NCI-H187 (cell line): ENCODE data around the gene DIS3L2.

Experiments used
- DNase-seq, 2 experiments: peaks; one replicate each; lab custom pipeline; 2025; lab: John Stamatoyannopoulos, UW

Gene DIS3L2

GRCh38 chr2:232264081-232264480, 302.6 kb downstream of the DIS3L2 start:
- no peak for DNase-seq

- DNase-seq, result no peak
These were observed 303.8 kb downstream of the DIS3L2 start for GRCh38 chr2:232265329-232265728.

GRCh38 chr2:232268636-232269165, 307.2 kb downstream of the DIS3L2 start:
- DNase-seq, result no peak

GRCh38 chr2:232269867-232270266, 308.4 kb downstream of the DIS3L2 start:
- no peak for DNase-seq

GRCh38 chr2:232273903-232274643, 312.6 kb downstream of the DIS3L2 start:
- no peak for DNase-seq

- DNase-seq, result no peak
These were observed 314.2 kb downstream of the DIS3L2 start for GRCh38 chr2:232275670-232276069.

- no peak for DNase-seq
These were observed 314.7 kb downstream of the DIS3L2 start for GRCh38 chr2:232276084-232276732.

GRCh38 chr2:232276733-232277313, 315.3 kb downstream of the DIS3L2 start:
- no peak for DNase-seq

GRCh38 chr2:232278534-232278933, 317.0 kb downstream of the DIS3L2 start:
- DNase-seq, result no peak

GRCh38 chr2:232280341-232280740, 318.8 kb downstream of the DIS3L2 start:
- DNase-seq, result no peak

GRCh38 chr2:232281858-232282507, 320.5 kb downstream of the DIS3L2 start:
- DNase-seq, result no peak

- DNase-seq, result no peak
These were observed 321.1 kb downstream of the DIS3L2 start for GRCh38 chr2:232282508-232283055.

GRCh38 chr2:232286001-232286868, 324.7 kb downstream of the DIS3L2 start:
- no peak for DNase-seq

GRCh38 chr2:232287316-232287715, 325.8 kb downstream of the DIS3L2 start:
- no peak for DNase-seq

- no peak for DNase-seq
These were observed 327.0 kb downstream of the DIS3L2 start for GRCh38 chr2:232288489-232289030.

GRCh38 chr2:232290668-232291067, 329.2 kb downstream of the DIS3L2 start:
- DNase-seq, result no peak

GRCh38 chr2:232291343-232291742, 329.8 kb downstream of the DIS3L2 start:
- no peak for DNase-seq

- DNase-seq, result peak in 1 of 2 experiments; percentile 0
These were observed 331.1 kb downstream of the DIS3L2 start for GRCh38 chr2:232292395-232293154.

- no peak for DNase-seq
These were observed 331.7 kb downstream of the DIS3L2 start for GRCh38 chr2:232293191-232293590.

- no peak for DNase-seq
These were observed 334.5 kb downstream of the DIS3L2 start for GRCh38 chr2:232295971-232296370.
